Measurements from ENCODE around the gene MYO7B. TPM values are rescaled to one million over a fixed set of nuclear protein-coding genes. Genes with fewer than 3 reads are reported as not detected.

Gene MYO7B
- total RNA-seq, 1 experiment from 2014 or later, result 1.2 TPM

DNA sequence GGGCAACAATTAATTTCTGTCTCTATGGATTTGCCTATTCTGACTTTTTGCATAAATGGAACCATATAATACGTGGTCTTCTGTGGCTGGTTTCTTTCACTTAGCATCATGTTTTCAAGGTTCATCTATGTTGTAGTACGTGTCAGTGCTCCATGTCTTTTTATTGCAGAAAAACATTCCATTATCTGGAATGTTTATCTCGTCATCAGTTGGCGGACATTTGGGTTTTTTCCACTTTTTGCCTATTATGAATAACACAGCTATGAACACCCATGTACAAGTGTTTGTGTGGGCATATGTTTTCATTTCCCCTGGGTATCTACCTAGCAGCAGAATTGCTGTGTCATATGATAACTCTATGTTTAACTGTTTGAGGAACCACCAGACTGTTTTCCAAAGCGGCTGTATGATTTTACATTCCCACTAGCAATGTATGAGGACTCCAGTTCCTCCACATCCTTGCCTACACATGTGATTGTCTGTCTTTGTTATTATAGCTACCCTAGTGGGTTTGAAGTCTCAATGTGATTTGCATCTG is 49.9 kb downstream of the MYO7B start:
- no peaks in the 10 kb centered on the region for H3K9me3 ChIP-seq (replicated peaks)
- H3K4me3 ChIP-seq, result no peak overlapping the region
- DNase-seq (ENCODE audit: low read depth in 1 of 2, low spot score in 2 of 2), result no peak
- no peaks in the 10 kb centered on the region for H3K36me3 ChIP-seq
- H3K27ac ChIP-seq, result no peak overlapping the region
- H3K4me1 ChIP-seq (replicated peaks), result no peaks in the 10 kb centered on the region
- no peaks in the 10 kb centered on the region for H3K27me3 ChIP-seq (replicated peaks)

DNA sequence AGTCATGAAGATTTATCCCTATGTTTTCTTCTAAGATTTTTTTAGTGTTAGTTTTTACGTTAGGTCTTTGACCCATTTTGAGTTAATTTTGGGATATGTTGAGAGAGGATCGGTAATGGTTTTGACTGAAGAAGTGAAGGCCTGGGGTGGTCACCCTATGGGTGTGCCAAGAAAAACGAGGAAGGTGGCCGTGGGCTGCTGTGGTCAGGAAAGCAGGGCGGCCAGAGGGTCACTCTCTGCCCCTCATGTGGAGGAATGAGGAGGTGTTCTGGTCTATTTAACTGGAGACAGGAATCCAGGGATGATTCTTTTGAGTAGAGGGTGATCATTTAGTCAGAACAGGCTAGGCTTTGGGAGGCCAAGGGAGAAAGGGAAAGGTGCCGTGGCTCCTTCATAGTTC is 50.7 kb downstream of the MYO7B start:
- Histone ChIP-seq H3K4me1 (replicated peaks) (no peaks in the 10 kb centered on the region), H3K9me3 (replicated peaks) (no peaks in the 10 kb centered on the region)

DNA sequence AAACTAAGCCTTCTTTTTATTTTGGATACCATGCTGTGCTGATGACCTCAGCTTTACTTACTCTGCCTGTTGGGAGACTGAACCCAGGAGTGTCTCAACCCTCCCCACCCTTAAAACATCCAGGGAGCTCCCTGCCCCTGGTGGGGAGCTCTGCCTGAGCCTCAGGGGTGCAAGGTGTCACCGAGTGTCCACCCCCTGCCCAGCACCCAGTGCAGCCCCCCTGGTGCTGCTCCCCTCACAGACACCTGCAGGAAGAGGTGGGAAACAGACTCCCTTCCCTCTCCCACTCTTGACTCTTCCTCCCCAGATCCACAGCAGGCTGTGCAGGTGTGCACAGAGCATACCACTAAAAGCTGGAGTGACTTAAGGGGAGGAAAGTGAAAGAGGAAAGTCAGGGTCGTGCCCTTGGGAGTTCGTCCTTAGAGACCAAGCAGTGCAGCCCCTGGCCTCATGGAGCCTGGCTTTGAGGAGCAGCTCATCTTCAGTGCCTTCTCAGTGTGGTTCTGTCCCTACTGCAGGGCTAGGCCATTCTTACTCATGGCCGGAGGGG is 51.3 kb downstream of the MYO7B start:
- Histone ChIP-seq H3K36me3 (no peaks in the 10 kb centered on the region), H3K27ac (no peak overlapping the region), H3K4me1 (replicated peaks) (no peaks in the 10 kb centered on the region), H3K4me3 (no peak overlapping the region), H3K9me3 (replicated peaks) (no peaks in the 10 kb centered on the region), H3K27me3 (replicated peaks) (no peaks in the 10 kb centered on the region)
- DNase-seq (ENCODE audit: low read depth in 1 of 2, low spot score in 2 of 2), result no peak

More for the DNA sequence above, 50.7 kb downstream of the MYO7B start:
- Histone ChIP-seq H3K27me3 (replicated peaks) (no peaks in the 10 kb centered on the region), H3K4me3 (no peak overlapping the region), H3K27ac (no peak overlapping the region), H3K36me3 (no peaks in the 10 kb centered on the region)
- DNase-seq (ENCODE audit: low read depth in 1 of 2, low spot score in 2 of 2), result no peak

DNA sequence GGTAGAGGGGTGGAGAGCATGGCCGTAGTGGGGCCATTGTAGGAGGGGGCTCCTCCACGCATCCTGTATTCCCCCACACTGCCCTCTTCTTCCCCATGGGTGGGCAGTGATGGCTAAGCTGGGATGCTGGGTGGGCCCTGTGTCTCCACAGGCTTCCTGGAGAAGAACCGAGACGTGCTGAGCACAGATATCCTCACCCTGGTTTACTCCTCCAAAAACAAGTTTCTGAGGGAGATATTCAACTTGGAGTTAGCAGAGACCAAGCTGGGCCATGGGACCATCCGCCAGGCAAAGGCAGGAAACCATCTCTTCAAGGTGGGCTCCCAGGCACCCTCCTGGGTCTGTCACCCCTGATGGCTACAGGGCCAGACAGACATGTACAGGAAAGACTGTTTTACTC is 52.8 kb downstream of the MYO7B start:
- H3K27ac ChIP-seq, result no peak overlapping the region
- H3K9me3 ChIP-seq (replicated peaks), result no peaks in the 10 kb centered on the region
- H3K4me1 ChIP-seq (replicated peaks), result no peaks in the 10 kb centered on the region
- DNase-seq (ENCODE audit: low read depth in 1 of 2, low spot score in 2 of 2), result no peak
- H3K36me3 ChIP-seq, result no peaks in the 10 kb centered on the region
- no peaks in the 10 kb centered on the region for H3K27me3 ChIP-seq (replicated peaks)
- no peak overlapping the region for H3K4me3 ChIP-seq

DNA sequence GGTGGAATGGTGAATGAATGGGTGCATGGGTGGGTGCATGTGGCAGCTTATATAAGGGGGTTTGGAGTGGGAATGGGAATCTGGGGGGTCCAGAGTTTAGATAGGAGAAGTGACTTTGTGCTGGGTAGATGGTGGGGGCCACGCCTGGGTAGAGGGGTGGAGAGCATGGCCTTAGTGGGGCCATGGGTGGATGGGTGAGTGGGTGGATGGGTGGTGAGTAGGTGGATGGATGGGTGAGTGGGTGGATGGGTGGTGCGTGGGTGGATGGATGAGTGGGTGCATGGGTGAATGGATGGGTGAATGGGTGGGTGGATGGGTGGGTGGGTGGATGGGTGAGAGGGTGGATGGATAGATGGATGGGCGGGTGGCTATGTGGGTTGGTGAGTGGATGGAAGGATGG is 53.9 kb downstream of the MYO7B start:
- no peaks in the 10 kb centered on the region for H3K27me3 ChIP-seq (replicated peaks)
- no peaks in the 10 kb centered on the region for H3K4me1 ChIP-seq (replicated peaks)
- H3K4me3 ChIP-seq, result no peak overlapping the region
- H3K27ac ChIP-seq, result no peak overlapping the region
- H3K36me3 ChIP-seq, result no peaks in the 10 kb centered on the region
- DNase-seq (ENCODE audit: low read depth in 1 of 2, low spot score in 2 of 2), result no peak
- no peaks in the 10 kb centered on the region for H3K9me3 ChIP-seq (replicated peaks)

DNA sequence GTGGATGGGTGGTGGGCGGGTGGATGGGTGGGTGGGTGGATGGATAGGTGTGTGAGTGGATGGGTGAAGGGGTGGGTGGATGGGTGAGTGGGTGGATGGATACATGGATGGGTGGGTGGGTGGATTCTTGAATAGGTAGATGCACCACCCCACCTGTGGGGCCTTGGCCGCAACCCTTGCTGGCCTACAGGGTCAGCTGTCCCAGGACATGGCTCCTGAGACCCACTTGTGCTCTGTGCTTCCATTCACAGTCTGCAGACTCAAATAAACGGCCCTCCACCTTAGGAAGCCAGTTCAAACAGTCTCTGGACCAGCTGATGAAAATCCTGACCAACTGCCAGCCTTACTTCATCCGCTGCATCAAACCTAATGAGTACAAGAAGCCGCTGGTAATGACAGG is 54.4 kb downstream of the MYO7B start:
- Histone ChIP-seq H3K27me3 (replicated peaks) (no peaks in the 10 kb centered on the region), H3K4me1 (replicated peaks) (no peaks in the 10 kb centered on the region)

DNA sequence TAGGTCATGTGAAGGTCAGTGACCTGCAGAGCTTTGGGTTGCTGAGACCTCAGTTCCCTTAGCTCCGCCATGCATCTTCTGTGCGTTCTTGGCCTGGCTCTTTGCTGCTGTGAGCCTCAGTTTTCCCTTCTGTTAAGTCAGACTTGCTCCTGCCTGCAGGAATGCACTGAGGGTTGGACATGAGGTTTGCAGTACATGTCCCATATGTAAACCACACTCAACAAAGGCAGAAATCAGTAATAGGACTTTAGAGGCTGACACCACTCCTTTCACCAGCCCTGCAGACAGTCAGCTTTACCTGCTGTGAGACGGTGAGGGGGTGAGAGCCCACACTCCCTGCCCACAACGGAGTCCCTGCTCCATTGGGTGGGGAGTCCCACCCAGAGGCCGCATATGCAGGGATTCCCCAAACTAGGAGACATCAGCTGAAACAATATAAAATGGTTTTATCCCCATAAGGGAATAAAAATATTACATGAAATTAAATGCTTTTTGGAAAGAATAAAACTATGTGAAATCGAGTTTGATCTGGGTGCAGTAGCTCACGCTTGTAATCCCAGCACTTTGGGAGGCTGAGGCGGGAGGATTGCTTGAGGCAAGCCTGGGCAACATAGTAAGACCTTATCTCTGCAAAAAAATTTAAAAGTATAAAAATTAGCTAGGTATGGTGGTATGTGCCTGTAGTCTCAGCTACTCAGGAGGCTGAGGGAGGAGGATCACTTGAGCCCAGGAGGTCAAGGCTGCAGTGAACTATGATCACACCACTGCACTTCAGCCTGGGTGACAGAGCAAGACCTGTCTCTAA is 55.1 kb downstream of the MYO7B start:
- H3K4me1 ChIP-seq (replicated peaks), result no peaks in the 10 kb centered on the region
- no peaks in the 10 kb centered on the region for H3K36me3 ChIP-seq
- H3K4me3 ChIP-seq, result no peak overlapping the region
- no peaks in the 10 kb centered on the region for H3K27me3 ChIP-seq (replicated peaks)
- no peak overlapping the region for H3K27ac ChIP-seq
- peak in 1 of 2 experiments; percentile 18 for DNase-seq (ENCODE audit: low read depth in 1 of 2, low spot score in 2 of 2)
- no peaks in the 10 kb centered on the region for H3K9me3 ChIP-seq (replicated peaks)

More for the DNA sequence above, 54.4 kb downstream of the MYO7B start:
- Histone ChIP-seq H3K9me3 (replicated peaks) (no peaks in the 10 kb centered on the region), H3K27ac (no peak overlapping the region), H3K4me3 (no peak overlapping the region), H3K36me3 (no peaks in the 10 kb centered on the region)
- DNase-seq (ENCODE audit: low read depth in 1 of 2, low spot score in 2 of 2), result peak in 1 of 2 experiments; percentile 22

DNA sequence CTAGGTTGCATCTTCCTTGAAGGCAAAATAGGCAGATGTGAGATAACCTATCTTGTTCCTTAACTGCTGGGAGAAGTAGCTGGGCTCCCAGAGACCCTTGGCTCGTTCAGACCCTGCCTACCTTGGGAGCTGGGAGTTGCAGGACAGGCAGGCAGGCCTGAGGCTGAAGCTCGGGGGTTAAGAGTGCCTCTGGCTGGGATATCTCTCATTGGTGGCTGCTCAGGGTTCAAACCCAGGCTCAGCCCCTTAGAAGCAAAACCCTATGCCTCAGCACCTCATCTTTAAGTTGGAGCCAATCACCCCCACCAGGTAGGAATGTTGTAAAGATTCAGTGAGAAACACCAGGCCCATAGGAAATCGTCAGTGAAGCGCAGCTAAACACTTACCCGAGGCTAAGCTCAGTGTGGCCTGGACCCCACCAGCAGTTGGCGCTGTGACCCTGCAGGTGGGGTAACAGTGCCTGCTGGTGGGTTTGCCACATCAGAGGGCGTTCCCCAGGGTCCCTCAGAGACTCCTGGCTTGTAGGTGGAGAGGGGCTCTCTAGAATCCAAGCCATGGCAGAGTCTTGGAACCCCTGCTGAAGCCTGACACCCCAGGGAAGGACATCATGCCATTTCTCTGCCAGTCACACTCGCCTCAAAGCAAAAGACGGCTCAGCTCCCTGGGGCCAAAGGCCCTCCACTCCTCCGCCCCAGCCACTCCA is 55.9 kb downstream of the MYO7B start:
- no peaks in the 10 kb centered on the region for H3K36me3 ChIP-seq
- H3K27ac ChIP-seq, result no peak overlapping the region
- no peaks in the 10 kb centered on the region for H3K27me3 ChIP-seq (replicated peaks)
- H3K4me1 ChIP-seq (replicated peaks), result no peaks in the 10 kb centered on the region
- H3K4me3 ChIP-seq, result no peak overlapping the region
- peak; percentile 45 to 65 for DNase-seq (ENCODE audit: low read depth in 1 of 2, low spot score in 2 of 2)
- no peaks in the 10 kb centered on the region for H3K9me3 ChIP-seq (replicated peaks)

DNA sequence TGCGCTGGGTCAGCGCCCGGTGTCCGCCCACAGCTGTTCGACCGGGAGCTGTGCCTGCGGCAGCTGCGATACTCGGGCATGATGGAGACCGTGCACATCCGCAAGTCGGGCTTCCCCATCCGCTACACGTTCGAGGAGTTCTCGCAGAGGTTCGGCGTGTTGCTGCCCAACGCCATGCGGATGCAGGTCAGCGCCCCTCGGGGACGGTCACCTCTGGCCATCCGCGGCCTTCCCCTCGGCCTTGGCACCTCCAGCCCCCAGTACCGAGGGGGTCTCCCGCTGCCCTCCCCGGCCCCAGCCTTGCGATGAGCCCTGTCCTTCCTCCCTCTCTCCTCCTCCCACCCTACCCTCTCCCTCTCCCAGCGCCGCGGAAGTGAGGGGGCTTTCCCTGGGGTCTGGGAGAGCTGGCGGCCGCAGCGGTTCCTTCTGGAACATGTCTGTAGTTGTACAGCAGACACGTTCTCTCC is 57.3 kb downstream of the MYO7B start:
- Histone ChIP-seq H3K4me3 (no peak overlapping the region), H3K27ac (no peak overlapping the region), H3K36me3 (no peaks in the 10 kb centered on the region), H3K4me1 (replicated peaks) (peaks cover 3% of the 10 kb centered on the region), H3K27me3 (replicated peaks) (no peaks in the 10 kb centered on the region), H3K9me3 (replicated peaks) (no peaks in the 10 kb centered on the region)
- peak in 1 of 2 experiments; percentile 38 for DNase-seq (ENCODE audit: low read depth in 1 of 2, low spot score in 2 of 2)

DNA sequence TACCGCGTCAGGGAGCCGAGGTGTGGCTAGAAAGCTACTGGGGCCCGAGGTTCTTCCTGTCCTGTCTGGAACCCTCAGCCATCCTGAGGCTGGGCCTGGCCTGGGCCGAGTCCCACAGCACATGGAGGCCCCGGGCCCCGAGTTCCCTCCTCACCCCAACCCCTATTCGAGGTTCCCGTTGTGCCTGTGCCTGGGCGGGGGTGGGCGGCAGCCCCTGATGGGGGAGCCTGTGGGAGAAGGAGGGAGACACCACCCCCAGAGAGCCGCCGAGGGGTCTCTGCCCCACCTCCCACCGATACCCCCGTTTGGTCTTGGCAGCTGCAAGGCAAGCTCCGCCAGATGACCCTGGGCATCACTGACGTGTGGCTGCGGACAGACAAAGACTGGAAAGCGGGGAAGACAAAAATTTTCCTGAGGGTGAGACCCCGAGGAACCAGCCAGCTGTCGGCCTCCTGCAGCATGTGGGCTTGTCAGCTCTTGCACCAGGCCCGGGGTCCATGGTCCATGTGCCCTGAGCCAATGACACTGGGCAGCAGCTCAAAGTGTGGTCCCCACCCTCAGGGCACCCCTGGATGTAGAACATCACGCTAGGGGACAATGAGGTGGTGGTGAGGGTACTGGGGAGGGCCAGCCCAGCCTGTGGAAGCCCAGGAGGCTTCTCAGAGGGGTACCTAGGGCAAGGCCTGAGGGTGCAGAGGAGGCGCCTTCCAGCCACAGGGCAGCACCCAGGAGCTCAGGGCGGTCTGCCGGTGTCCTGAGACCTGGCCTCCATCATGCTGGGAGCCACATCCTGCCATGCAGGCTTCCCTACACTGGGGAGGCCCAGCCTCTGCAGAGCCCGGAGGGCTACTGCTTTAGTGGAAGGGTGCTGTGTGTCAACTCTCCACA is 58.0 kb downstream of the MYO7B start:
- no peak overlapping the region for H3K27ac ChIP-seq
- peak in 1 of 2 experiments; percentile 40 for DNase-seq (ENCODE audit: low read depth in 1 of 2, low spot score in 2 of 2)

DNA sequence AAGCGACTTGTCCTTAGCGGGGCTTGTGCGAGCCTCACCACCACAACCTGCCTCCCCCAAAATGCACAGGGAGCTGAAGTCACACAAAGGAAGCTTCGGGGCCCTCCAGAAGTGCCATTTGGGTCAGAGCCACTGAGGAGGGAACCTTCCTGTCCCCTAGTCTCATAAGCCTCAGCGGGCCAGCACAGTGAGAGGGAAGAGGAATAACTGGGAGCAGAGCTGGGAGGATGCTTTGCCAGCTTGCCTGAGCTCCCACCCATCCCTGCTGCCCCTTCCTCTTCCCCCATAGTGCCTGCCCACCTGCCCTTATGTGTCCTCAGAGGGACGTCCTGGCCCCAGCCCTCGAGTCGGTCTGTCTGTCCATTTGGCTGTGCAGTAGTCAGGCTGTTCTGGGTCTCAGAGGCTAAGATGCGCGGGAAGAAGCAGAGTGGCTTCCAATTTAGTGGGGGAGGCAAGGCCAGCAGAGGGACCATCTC is 58.7 kb downstream of the MYO7B start:
- Histone ChIP-seq H3K27ac (no peak overlapping the region), H3K9me3 (replicated peaks) (no peaks in the 10 kb centered on the region), H3K4me1 (replicated peaks) (peaks cover 16% of the 10 kb centered on the region), H3K36me3 (no peaks in the 10 kb centered on the region), H3K4me3 (no peak overlapping the region), H3K27me3 (replicated peaks) (no peaks in the 10 kb centered on the region)
- DNase-seq (ENCODE audit: low read depth in 1 of 2, low spot score in 2 of 2), result peak in 1 of 2 experiments; percentile 28

More for the DNA sequence above, 58.0 kb downstream of the MYO7B start:
- Histone ChIP-seq H3K27me3 (replicated peaks) (no peaks in the 10 kb centered on the region), H3K36me3 (no peaks in the 10 kb centered on the region), H3K9me3 (replicated peaks) (no peaks in the 10 kb centered on the region), H3K4me3 (no peak overlapping the region), H3K4me1 (replicated peaks) (peaks cover 9% of the 10 kb centered on the region)

DNA sequence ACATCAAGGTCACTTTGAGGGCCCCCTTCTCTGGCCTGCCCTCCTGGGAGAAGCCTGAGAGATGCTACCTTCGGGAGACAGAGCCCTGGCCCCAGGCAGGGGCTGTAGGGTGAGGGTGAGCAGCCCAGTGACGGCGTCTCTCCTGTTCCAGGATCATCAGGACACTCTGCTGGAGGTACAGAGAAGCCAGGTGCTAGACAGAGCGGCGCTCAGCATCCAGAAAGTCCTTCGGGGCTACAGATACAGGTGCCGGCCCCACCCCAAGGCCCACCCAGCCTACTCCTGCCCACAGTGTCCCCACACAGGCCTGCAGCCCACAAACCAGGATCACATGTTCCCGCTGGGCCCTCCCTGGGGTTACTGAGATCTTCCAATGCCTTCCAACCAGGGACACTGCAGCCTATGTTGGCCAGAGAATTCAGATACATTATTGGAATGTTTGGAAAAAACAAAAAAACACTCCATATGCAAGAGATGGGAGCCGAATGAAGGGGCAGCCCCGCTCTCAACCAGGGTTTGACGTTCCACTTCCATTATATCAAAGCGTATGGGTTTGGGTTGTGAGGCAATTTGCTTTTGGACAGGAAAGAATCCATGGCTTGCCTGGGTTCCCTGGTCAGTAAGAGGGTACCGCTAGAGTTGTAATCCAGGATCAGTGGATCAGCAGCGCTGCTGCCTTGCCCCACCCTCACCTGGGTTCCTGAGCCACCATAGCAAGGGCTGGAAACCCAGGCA is 61.0 kb downstream of the MYO7B start:
- no peaks in the 10 kb centered on the region for H3K36me3 ChIP-seq
- DNase-seq (ENCODE audit: low read depth in 1 of 2, low spot score in 2 of 2), result peak in 1 of 2 experiments; percentile 17
- no peaks in the 10 kb centered on the region for H3K9me3 ChIP-seq (replicated peaks)
- H3K27ac ChIP-seq, result no peak overlapping the region
- no peaks in the 10 kb centered on the region for H3K27me3 ChIP-seq (replicated peaks)
- peaks cover 19% of the 10 kb centered on the region for H3K4me1 ChIP-seq (replicated peaks)
- no peak overlapping the region for H3K4me3 ChIP-seq
